AG04450 (cell line): ENCODE measurements around the gene ITGA5. TPM values are rescaled to one million over a fixed set of nuclear protein-coding genes. Genes with fewer than 3 reads are reported as not detected.
A peak's percentile ranks its signal among the peaks of the same experiment; 100 is the strongest.

Experiments
- CTCF ChIA-PET: fragments of 300-600, 350-600 bp; formaldehyde crosslinking; extraction: SDS; loops from one replicate; lab custom pipeline; 2022; ENCODE audit warnings: antibody characterized with exemption, inconsistent platforms; lab: Charles Lee
- POLR2A ChIA-PET: fragments of 350-600 bp; formaldehyde crosslinking; extraction: SDS; loops from one replicate; lab custom pipeline; 2021; ENCODE audit warnings: antibody characterized with exemption, inconsistent platforms; lab: Yijun Ruan, JAX
- DNase-seq: peaks from one replicate; pipeline ENCODE4 v3.0.0-alpha.2; 2011; ENCODE audit warnings: low read depth, low spot score
- H3K27ac ChIP-seq: one replicate; pipeline ENCODE4 v1.5.1; 2012; ENCODE audit warnings: low read depth, low read length, control low read depth
- H3K27me3 ChIP-seq: one replicate; pipeline ENCODE4 v1.6.0; 2012; ENCODE audit warnings: low read length; ENCODE audit not compliant: control insufficient read depth, insufficient read depth
- H3K4me3 ChIP-seq: 2 replicates; pipeline ENCODE4 v1.5.1; 2011; ENCODE audit warnings: mild to moderate bottlenecking, low read depth, low read length, control low read depth
- H3K9me3 ChIP-seq: 2 replicates; pipeline ENCODE4 v1.5.1; 2012; ENCODE audit warnings: low read length; ENCODE audit not compliant: control insufficient read depth, insufficient read depth
- polyA plus RNA-seq: library from polyadenylated mRNA; depleted of rRNA; stranded (reverse); fragments of >200 nt; gene quantifications from 2 replicates; pipeline ENCODE4 v1.2.3, GENCODE V29; 2011
- TF ChIP-seq, protein P1 (sequence below): IDR thresholded peaks from 2 replicates; pipeline ENCODE4 v1.5.1; 2011; ENCODE audit warnings: low read depth, low read length, control low read depth, inconsistent platforms

Gene ITGA5
- polyA plus RNA-seq, 1 experiment, result 160 TPM

GRCh38 chr12:54404061-54405004 lies 14.7 kb downstream of the ITGA5 start:
- TF ChIP-seq, protein P1, sequence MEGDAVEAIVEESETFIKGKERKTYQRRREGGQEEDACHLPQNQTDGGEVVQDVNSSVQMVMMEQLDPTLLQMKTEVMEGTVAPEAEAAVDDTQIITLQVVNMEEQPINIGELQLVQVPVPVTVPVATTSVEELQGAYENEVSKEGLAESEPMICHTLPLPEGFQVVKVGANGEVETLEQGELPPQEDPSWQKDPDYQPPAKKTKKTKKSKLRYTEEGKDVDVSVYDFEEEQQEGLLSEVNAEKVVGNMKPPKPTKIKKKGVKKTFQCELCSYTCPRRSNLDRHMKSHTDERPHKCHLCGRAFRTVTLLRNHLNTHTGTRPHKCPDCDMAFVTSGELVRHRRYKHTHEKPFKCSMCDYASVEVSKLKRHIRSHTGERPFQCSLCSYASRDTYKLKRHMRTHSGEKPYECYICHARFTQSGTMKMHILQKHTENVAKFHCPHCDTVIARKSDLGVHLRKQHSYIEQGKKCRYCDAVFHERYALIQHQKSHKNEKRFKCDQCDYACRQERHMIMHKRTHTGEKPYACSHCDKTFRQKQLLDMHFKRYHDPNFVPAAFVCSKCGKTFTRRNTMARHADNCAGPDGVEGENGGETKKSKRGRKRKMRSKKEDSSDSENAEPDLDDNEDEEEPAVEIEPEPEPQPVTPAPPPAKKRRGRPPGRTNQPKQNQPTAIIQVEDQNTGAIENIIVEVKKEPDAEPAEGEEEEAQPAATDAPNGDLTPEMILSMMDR, result peak; percentile 92
- no peak overlapping the region for H3K27ac ChIP-seq
- H3K9me3 ChIP-seq, result no peaks in the 10 kb centered on the region
- CTCF ChIA-PET, result interaction anchor here (0.6 to 11.8 kb wide), 26 partner anchors 8 to 557 kb away, joined by 3 to 415 read pairs (median 4); partner anchors contain the start of genes ITGA5 and ZNF385A
- POLR2A ChIA-PET, result no interaction called here
- no peak for DNase-seq
- H3K4me3 ChIP-seq, result no peak overlapping the region
- H3K27me3 ChIP-seq, result no peaks in the 10 kb centered on the region

- H3K27me3 ChIP-seq, result no peaks in the 10 kb centered on the region
- ChIA-PET POLR2A (interaction anchor here (1.0 kb wide), 1 partner anchor 11 kb away, joined by 3 read pairs; no protein-coding TSS in a partner anchor), CTCF (interaction anchor here (0.5 to 11.8 kb wide), 6 partner anchors 9 to 37 kb away, joined by 3 to 415 read pairs (median 117); partner anchors contain the start of genes ITGA5 and ZNF385A)
- H3K4me3 ChIP-seq, result no peak overlapping the region
- TF ChIP-seq, protein P1, result no peak
- no peaks in the 10 kb centered on the region for H3K9me3 ChIP-seq
- no peak overlapping the region for H3K27ac ChIP-seq
- no peak for DNase-seq
These were observed 17.9 kb downstream of the ITGA5 start for GRCh38 chr12:54401119-54401518.

GRCh38 chr12:54398995-54399793 lies 19.9 kb downstream of the ITGA5 start:
- POLR2A ChIA-PET, result interaction anchor here (0.7 to 1.7 kb wide), 5 partner anchors 12 to 40 kb away, joined by 4 to 15 read pairs (median 4); no protein-coding TSS in a partner anchor
- DNase-seq, result peak; percentile 61

DNA sequence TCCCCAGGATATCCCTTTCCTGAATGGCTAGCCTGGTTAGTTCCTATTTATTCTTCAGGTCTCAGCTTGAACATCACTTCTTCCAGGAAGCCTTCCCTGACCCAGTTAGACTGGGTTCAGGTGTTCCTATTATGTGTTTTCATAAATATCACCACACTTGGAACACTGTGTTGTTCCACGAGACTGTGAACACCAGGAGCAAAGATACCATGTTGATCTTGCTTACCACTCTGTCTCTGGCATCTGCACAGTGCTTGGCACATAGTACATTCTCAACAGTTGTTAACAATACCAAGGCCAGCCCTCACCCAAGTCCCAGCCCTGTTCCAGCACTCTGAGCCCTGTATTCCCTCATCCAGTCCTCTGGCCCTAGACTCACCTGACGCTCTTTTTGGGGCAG lies 20.8 kb downstream of the ITGA5 start:
- Histone ChIP-seq H3K9me3 (no peaks in the 10 kb centered on the region), H3K27me3 (no peaks in the 10 kb centered on the region), H3K27ac (no peak overlapping the region), H3K4me3 (no peak overlapping the region)
- DNase-seq, result no peak
- TF ChIP-seq, protein P1, result no peak
- CTCF ChIA-PET, result interaction anchor here (0.6 to 11.8 kb wide), 11 partner anchors 15 to 191 kb away, joined by 4 to 415 read pairs (median 9); partner anchors contain the start of genes ITGA5 and ZNF385A
- POLR2A ChIA-PET, result interaction anchor here (1.7 kb wide), 1 partner anchor 41 kb away, joined by 15 read pairs; no protein-coding TSS in a partner anchor

More at GRCh38 chr12:54398995-54399793, 19.9 kb downstream of the ITGA5 start:
- CTCF ChIA-PET, result interaction anchor here (0.5 to 11.8 kb wide), 41 partner anchors 9 to 537 kb away, joined by 3 to 415 read pairs (median 5); partner anchors contain the start of genes ITGA5 and ZNF385A
- Histone ChIP-seq H3K27ac (no peak overlapping the region), H3K9me3 (no peaks in the 10 kb centered on the region), H3K27me3 (no peaks in the 10 kb centered on the region), H3K4me3 (no peak overlapping the region)
- TF ChIP-seq, protein P1, result peak; percentile 100
